ENCODE results near the gene TRPV4. TPM values are rescaled to one million over a fixed set of nuclear protein-coding genes. Genes with fewer than 3 reads are reported as not detected.

Gene TRPV4
- total RNA-seq, 2 experiments from 2014 or later: not detected

GRCh38 chr12:109803678-109804077, 29.5 kb downstream of the TRPV4 start:
- no peak overlapping the region for H3K4me3 Mint-ChIP-seq
- H3K27me3 Mint-ChIP-seq: no peaks in the 10 kb centered on the region
- intact Hi-C loops (cut with DNase I, micrococcal nuclease): no loop called here
- no peaks in the 10 kb centered on the region for H3K4me1 Mint-ChIP-seq
- H3K9me3 Mint-ChIP-seq (ENCODE audit: low read depth): no peaks in the 10 kb centered on the region
- H3K27ac Mint-ChIP-seq: no peak overlapping the region
- no peak for DNase-seq
- ChIA-PET POLR2A (no interaction called here), CTCF (interaction anchor here (0.6 to 4.5 kb wide), 10 partner anchors 16 to 284 kb away, joined by 3 to 58 read pairs (median 4); no protein-coding TSS in a partner anchor)
- no peaks in the 10 kb centered on the region for H3K36me3 Mint-ChIP-seq (ENCODE audit: low read depth)
- no peak for ATAC-seq

- intact Hi-C loops (cut with DNase I, micrococcal nuclease): no loop called here
- no peak overlapping the region for H3K27ac Mint-ChIP-seq
- H3K27me3 Mint-ChIP-seq: no peaks in the 10 kb centered on the region
- ChIA-PET CTCF (interaction anchor here (4.5 kb wide), 1 partner anchor 43 kb away, joined by 58 read pairs; no protein-coding TSS in a partner anchor), POLR2A (no interaction called here)
- no peak for DNase-seq
- no peaks in the 10 kb centered on the region for H3K4me1 Mint-ChIP-seq
- no peaks in the 10 kb centered on the region for H3K9me3 Mint-ChIP-seq (ENCODE audit: low read depth)
- H3K4me3 Mint-ChIP-seq: no peak overlapping the region
- H3K36me3 Mint-ChIP-seq (ENCODE audit: low read depth): no peaks in the 10 kb centered on the region
- ATAC-seq: no peak
These were observed 30.4 kb downstream of the TRPV4 start for GRCh38 chr12:109802828-109803227.

- no peak for DNase-seq
- Mint-ChIP-seq H3K36me3 (ENCODE audit: low read depth) (no peaks in the 10 kb centered on the region), H3K27ac (no peak overlapping the region), H3K27me3 (no peaks in the 10 kb centered on the region), H3K4me1 (no peaks in the 10 kb centered on the region), H3K9me3 (ENCODE audit: low read depth) (no peaks in the 10 kb centered on the region), H3K4me3 (no peak overlapping the region)
- ChIA-PET POLR2A (no interaction called here), CTCF (interaction anchor here (0.8 kb wide), 1 partner anchor 200 kb away, joined by 3 read pairs; no protein-coding TSS in a partner anchor)
- no peak for ATAC-seq
- intact Hi-C loops (cut with DNase I, micrococcal nuclease): no loop called here
These were observed 32.7 kb downstream of the TRPV4 start for GRCh38 chr12:109800536-109800935.

GRCh38 chr12:109798691-109799090, 34.5 kb downstream of the TRPV4 start:
- Mint-ChIP-seq H3K36me3 (ENCODE audit: low read depth) (no peaks in the 10 kb centered on the region), H3K4me1 (no peaks in the 10 kb centered on the region), H3K9me3 (ENCODE audit: low read depth) (no peaks in the 10 kb centered on the region), H3K27ac (no peak overlapping the region), H3K4me3 (no peak overlapping the region), H3K27me3 (no peaks in the 10 kb centered on the region)
- intact Hi-C loops (cut with DNase I, micrococcal nuclease): no loop called here
- ChIA-PET POLR2A (no interaction called here), CTCF (interaction anchor here (0.7 kb wide), 1 partner anchor 444 kb away, joined by 3 read pairs; no protein-coding TSS in a partner anchor)
- ATAC-seq (no peak), DNase-seq (no peak)

- no peak for ATAC-seq
- ChIA-PET POLR2A (no interaction called here), CTCF (interaction anchor here (0.7 kb wide), 1 partner anchor 285 kb away, joined by 3 read pairs; no protein-coding TSS in a partner anchor)
- H3K36me3 Mint-ChIP-seq (ENCODE audit: low read depth): no peaks in the 10 kb centered on the region
- peaks cover under 1% of the 10 kb centered on the region for H3K27me3 Mint-ChIP-seq
- H3K4me1 Mint-ChIP-seq: no peaks in the 10 kb centered on the region
- peak; percentile 25 for DNase-seq
- no peak overlapping the region for H3K27ac Mint-ChIP-seq
- H3K4me3 Mint-ChIP-seq: no peak overlapping the region
- intact Hi-C loops (cut with DNase I, micrococcal nuclease): no loop called here
- H3K9me3 Mint-ChIP-seq (ENCODE audit: low read depth): no peaks in the 10 kb centered on the region
These were observed 35.1 kb downstream of the TRPV4 start for GRCh38 chr12:109797905-109798669.

GRCh38 chr12:109796057-109796456, 37.1 kb downstream of the TRPV4 start:
- H3K4me1 Mint-ChIP-seq: no peaks in the 10 kb centered on the region
- ChIA-PET CTCF (interaction anchor here (0.8 to 1.8 kb wide), 2 partner anchors 9 to 199 kb away, joined by 3 to 12 read pairs; no protein-coding TSS in a partner anchor), POLR2A (interaction anchor here (0.6 to 0.7 kb wide), 2 partner anchors 10 to 132 kb away, joined by 3 to 8 read pairs; no protein-coding TSS in a partner anchor)
- intact Hi-C loops (cut with DNase I, micrococcal nuclease): no loop called here
- H3K4me3 Mint-ChIP-seq: no peak overlapping the region
- no peak for DNase-seq
- H3K27me3 Mint-ChIP-seq: peaks cover 4% of the 10 kb centered on the region
- ATAC-seq: no peak
- H3K9me3 Mint-ChIP-seq (ENCODE audit: low read depth): no peaks in the 10 kb centered on the region
- no peaks in the 10 kb centered on the region for H3K36me3 Mint-ChIP-seq (ENCODE audit: low read depth)
- no peak overlapping the region for H3K27ac Mint-ChIP-seq

GRCh38 chr12:109795023-109795422, 38.2 kb downstream of the TRPV4 start:
- peaks cover 4% of the 10 kb centered on the region for H3K27me3 Mint-ChIP-seq

GRCh38 chr12:109793826-109794501, 39.2 kb downstream of the TRPV4 start:
- DNase-seq: no peak
- no peak for ATAC-seq
- ChIA-PET CTCF (no interaction called here), POLR2A (no interaction called here)
- Mint-ChIP-seq H3K27me3 (peaks cover 4% of the 10 kb centered on the region), H3K4me3 (no peak overlapping the region), H3K36me3 (ENCODE audit: low read depth) (no peaks in the 10 kb centered on the region), H3K4me1 (no peaks in the 10 kb centered on the region), H3K9me3 (ENCODE audit: low read depth) (no peaks in the 10 kb centered on the region), H3K27ac (no peak overlapping the region)
- intact Hi-C loops (cut with DNase I, micrococcal nuclease): no loop called here

More at GRCh38 chr12:109795023-109795422, 38.2 kb downstream of the TRPV4 start:
- H3K9me3 Mint-ChIP-seq (ENCODE audit: low read depth): no peaks in the 10 kb centered on the region
- intact Hi-C loops (cut with DNase I, micrococcal nuclease): no loop called here
- DNase-seq: no peak
- H3K36me3 Mint-ChIP-seq (ENCODE audit: low read depth): no peaks in the 10 kb centered on the region
- H3K4me3 Mint-ChIP-seq: no peak overlapping the region
- H3K27ac Mint-ChIP-seq: no peak overlapping the region
- ChIA-PET CTCF (interaction anchor here (0.6 to 1.8 kb wide), 3 partner anchors 10 to 198 kb away, joined by 3 to 12 read pairs (median 3); no protein-coding TSS in a partner anchor), POLR2A (no interaction called here)
- no peak for ATAC-seq
- no peaks in the 10 kb centered on the region for H3K4me1 Mint-ChIP-seq

- ChIA-PET POLR2A (no interaction called here), CTCF (no interaction called here)
- ATAC-seq (no peak), DNase-seq (no peak)
- Mint-ChIP-seq H3K27me3 (peaks cover 4% of the 10 kb centered on the region), H3K4me1 (no peaks in the 10 kb centered on the region), H3K36me3 (ENCODE audit: low read depth) (no peaks in the 10 kb centered on the region), H3K9me3 (ENCODE audit: low read depth) (no peaks in the 10 kb centered on the region), H3K4me3 (no peak overlapping the region), H3K27ac (no peak overlapping the region)
- intact Hi-C loops (cut with DNase I, micrococcal nuclease): no loop called here
These were observed 39.8 kb downstream of the TRPV4 start for GRCh38 chr12:109793411-109793810.

GRCh38 chr12:109792992-109793391, 40.2 kb downstream of the TRPV4 start:
- H3K36me3 Mint-ChIP-seq (ENCODE audit: low read depth): no peaks in the 10 kb centered on the region
- H3K27ac Mint-ChIP-seq: no peak overlapping the region
- H3K27me3 Mint-ChIP-seq: peaks cover 4% of the 10 kb centered on the region
- DNase-seq (no peak), ATAC-seq (no peak)
- no peaks in the 10 kb centered on the region for H3K9me3 Mint-ChIP-seq (ENCODE audit: low read depth)
- intact Hi-C loops (cut with DNase I, micrococcal nuclease): no loop called here
- ChIA-PET POLR2A (no interaction called here), CTCF (no interaction called here)
- no peaks in the 10 kb centered on the region for H3K4me1 Mint-ChIP-seq
- H3K4me3 Mint-ChIP-seq: no peak overlapping the region

- H3K27ac Mint-ChIP-seq: no peak overlapping the region
- H3K27me3 Mint-ChIP-seq: peaks cover 4% of the 10 kb centered on the region
- no peaks in the 10 kb centered on the region for H3K36me3 Mint-ChIP-seq (ENCODE audit: low read depth)
- POLR2A ChIA-PET: no interaction called here
- CTCF ChIA-PET: interaction anchor here (1.1 kb wide), 1 partner anchor 270 kb away, joined by 3 read pairs; no protein-coding TSS in a partner anchor
- no peaks in the 10 kb centered on the region for H3K4me1 Mint-ChIP-seq
- H3K4me3 Mint-ChIP-seq: no peak overlapping the region
- no peaks in the 10 kb centered on the region for H3K9me3 Mint-ChIP-seq (ENCODE audit: low read depth)
- ATAC-seq (no peak), DNase-seq (no peak)
- intact Hi-C loops (cut with DNase I, micrococcal nuclease): no loop called here
These were observed 43.6 kb downstream of the TRPV4 start for GRCh38 chr12:109789526-109790048.
